Measurements from ENCODE around the gene CCDC85C.

DNA sequence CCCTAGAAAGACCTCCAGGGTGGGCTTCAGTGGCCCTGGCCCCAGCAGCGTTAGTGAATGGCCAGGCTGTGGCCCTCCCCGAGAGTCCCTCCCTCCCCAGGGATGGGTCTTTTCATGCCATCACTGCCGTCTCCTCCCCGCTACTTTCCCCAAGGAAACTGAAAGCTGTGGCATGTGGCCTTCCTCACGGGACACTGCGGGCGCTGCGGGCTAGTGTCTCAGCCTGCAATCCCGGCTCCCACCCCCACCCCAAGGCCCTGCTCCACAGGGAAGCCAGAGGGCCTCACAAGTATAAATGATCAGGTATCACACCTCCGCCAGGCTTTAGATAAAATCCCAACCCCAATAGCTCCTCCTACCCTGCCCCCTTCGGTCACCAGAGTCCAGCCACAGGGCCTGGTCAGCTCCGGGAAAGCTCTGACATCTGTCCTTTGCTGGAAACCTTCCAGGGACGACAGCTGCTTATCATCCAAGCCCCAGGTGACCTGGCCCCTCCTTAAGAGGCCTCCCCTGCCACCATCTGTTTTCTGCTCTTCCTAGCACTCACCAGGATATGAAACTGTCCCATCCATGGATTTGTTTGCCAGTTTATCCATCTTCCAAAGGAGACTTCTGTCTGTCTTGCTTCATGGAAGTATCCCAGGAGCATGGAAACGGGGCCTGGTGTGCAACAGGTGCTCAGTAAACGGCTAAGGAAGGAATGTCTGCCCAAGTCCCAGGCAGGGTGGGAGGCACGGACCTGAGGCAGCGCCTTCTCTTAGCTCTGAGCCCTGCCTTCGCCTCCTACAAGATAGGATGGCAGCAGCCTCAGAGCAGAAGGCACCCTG, 31.6 kb downstream of the CCDC85C start:
- no peak for TF ChIP-seq POLR2A (IDR thresholded peaks at IDR 0.05)
- TF ChIP-seq, protein P1, sequence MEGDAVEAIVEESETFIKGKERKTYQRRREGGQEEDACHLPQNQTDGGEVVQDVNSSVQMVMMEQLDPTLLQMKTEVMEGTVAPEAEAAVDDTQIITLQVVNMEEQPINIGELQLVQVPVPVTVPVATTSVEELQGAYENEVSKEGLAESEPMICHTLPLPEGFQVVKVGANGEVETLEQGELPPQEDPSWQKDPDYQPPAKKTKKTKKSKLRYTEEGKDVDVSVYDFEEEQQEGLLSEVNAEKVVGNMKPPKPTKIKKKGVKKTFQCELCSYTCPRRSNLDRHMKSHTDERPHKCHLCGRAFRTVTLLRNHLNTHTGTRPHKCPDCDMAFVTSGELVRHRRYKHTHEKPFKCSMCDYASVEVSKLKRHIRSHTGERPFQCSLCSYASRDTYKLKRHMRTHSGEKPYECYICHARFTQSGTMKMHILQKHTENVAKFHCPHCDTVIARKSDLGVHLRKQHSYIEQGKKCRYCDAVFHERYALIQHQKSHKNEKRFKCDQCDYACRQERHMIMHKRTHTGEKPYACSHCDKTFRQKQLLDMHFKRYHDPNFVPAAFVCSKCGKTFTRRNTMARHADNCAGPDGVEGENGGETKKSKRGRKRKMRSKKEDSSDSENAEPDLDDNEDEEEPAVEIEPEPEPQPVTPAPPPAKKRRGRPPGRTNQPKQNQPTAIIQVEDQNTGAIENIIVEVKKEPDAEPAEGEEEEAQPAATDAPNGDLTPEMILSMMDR (IDR thresholded peaks at IDR 0.05) = no peak
- no peak for TF ChIP-seq EP300 (IDR thresholded peaks at IDR 0.05)

All from ovary (tissue), 3 donors.